ENCODE measurements around the gene USO1.

GRCh38 chr4:75860606-75861005 lies 136.2 kb downstream of the USO1 start:
- TF ChIP-seq CTCF (IDR thresholded peaks at IDR 0.05) (no peak), POLR2A (IDR thresholded peaks at IDR 0.05) (no peak), EP300 (IDR thresholded peaks at IDR 0.05) (no peak), POLR2AphosphoS5 (IDR thresholded peaks at IDR 0.05) (no peak)

Measured in gastroesophageal sphincter (tissue), 3 donors.